GM21786 (cell line): ENCODE measurements around the gene CHIT1.

Source experiments
- ATAC-seq: cut with Tn5 transposase; IDR thresholded peaks from one replicate; pipeline ENCODE4 v1.9.1; 2021; ENCODE audit not compliant: unreplicated experiment

The CHIT1 gene

GRCh38 chr1:203175827-203176241, 53.6 kb downstream of the CHIT1 start:
- ATAC-seq: no peak

GRCh38 chr1:203175237-203175826, 54.1 kb downstream of the CHIT1 start, which contains the start of gene MYBPH:
TSS of gene MYBPH (minus strand) at chr1:203175826. CDS start at chr1:203175755, 71 bp downstream.
- ATAC-seq: no peak

GRCh38 chr1:203174324-203174985, 55.0 kb downstream of the CHIT1 start:
- ATAC-seq: no peak

- peak; percentile 95 for ATAC-seq
Measured at GRCh38 chr1:203173566-203173965, 55.9 kb downstream of the CHIT1 start.

GRCh38 chr1:203173011-203173555, 56.4 kb downstream of the CHIT1 start:
- no peak for ATAC-seq

- ATAC-seq: no peak
Measured at GRCh38 chr1:203172184-203173010, 57.1 kb downstream of the CHIT1 start.

- no peak for ATAC-seq
Measured at GRCh38 chr1:203171341-203172183, 57.9 kb downstream of the CHIT1 start.

GRCh38 chr1:203170625-203171330, 58.7 kb downstream of the CHIT1 start:
- no peak for ATAC-seq

- ATAC-seq: no peak
Measured at GRCh38 chr1:203169770-203170520, 59.5 kb downstream of the CHIT1 start.

GRCh38 chr1:203168991-203169390, 60.5 kb downstream of the CHIT1 start:
- no peak for ATAC-seq

- ATAC-seq: no peak
Measured at GRCh38 chr1:203168256-203168786, 61.2 kb downstream of the CHIT1 start.

- no peak for ATAC-seq
Measured at GRCh38 chr1:203167913-203168200, 61.6 kb downstream of the CHIT1 start.

- ATAC-seq: no peak
Measured at GRCh38 chr1:203167026-203167912, 62.2 kb downstream of the CHIT1 start.

- ATAC-seq: peak; percentile 60
Measured at GRCh38 chr1:203166192-203166940, 63.1 kb downstream of the CHIT1 start.
